ENCODE data around the gene FGF1.

The FGF1 gene

DNA sequence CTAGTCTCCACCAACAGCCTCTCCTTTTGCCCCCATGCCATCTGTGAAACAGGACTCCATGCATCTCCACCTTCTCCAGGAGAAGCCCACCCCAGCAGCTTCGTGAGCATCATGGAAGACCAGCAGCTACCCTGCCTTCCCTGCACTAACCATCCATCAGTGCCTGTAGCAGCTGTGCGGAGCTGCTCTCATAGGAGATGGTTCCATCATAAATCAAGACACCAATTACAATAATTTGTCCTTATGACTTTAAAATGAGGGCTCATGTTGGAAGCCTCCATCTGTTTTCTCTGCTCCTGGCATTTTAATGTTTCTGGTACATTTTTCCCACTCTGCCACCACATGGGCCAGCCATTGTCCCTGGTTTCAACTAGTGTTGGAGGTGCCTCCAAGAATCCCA lies 69.9 kb downstream of the FGF1 start:
- Histone ChIP-seq H3K9me3 (ENCODE audit: control insufficient read depth, insufficient read depth, low read length) (no peaks in the 10 kb centered on the region), H3K27ac (ENCODE audit: low read length) (no peak overlapping the region), H3K27me3 (ENCODE audit: control insufficient read depth, insufficient read depth, low read length) (no peaks in the 10 kb centered on the region), H3K4me3 (ENCODE audit: low read length) (no peak overlapping the region), H3K36me3 (ENCODE audit: control insufficient read depth, insufficient read depth, low read length) (no peaks in the 10 kb centered on the region), H3K4me1 (ENCODE audit: control insufficient read depth, insufficient read depth, low read length) (no peaks in the 10 kb centered on the region)
- no CpG with 5 or more reads among the region's 2 CpGs for WGBS (ENCODE audit: insufficient coverage, insufficient read length)
- no peak for DNase-seq (ENCODE audit: low read depth, low spot score)

DNA sequence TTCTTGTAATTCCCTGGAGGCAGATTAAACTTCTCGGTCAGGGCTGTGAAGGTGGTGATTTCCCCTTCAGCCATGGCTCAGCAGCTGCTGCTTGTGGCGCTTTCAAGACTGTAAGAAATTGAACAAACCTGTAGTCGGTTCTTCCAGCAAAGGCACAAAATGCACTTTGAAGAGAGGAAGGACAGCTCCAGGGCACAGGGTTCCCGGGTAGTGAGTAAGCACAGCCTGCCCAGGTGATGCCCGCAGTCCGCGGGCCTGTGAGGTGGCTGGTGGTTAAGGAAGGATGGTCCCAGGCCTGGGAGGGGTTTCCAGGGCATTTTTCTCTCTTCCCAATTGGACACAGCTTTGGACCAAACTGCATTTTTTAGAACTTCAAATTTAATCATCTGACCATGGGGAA lies 71.8 kb downstream of the FGF1 start:
- Histone ChIP-seq H3K4me1 (ENCODE audit: control insufficient read depth, insufficient read depth, low read length) (no peaks in the 10 kb centered on the region), H3K36me3 (ENCODE audit: control insufficient read depth, insufficient read depth, low read length) (no peaks in the 10 kb centered on the region), H3K4me3 (ENCODE audit: low read length) (no peak overlapping the region), H3K27me3 (ENCODE audit: control insufficient read depth, insufficient read depth, low read length) (no peaks in the 10 kb centered on the region), H3K9me3 (ENCODE audit: control insufficient read depth, insufficient read depth, low read length) (no peaks in the 10 kb centered on the region), H3K27ac (ENCODE audit: low read length) (no peak overlapping the region)
- no peak for DNase-seq (ENCODE audit: low read depth, low spot score)
- whole genome bisulfite sequencing (ENCODE audit: insufficient coverage, insufficient read length): no CpG with 5 or more reads among the region's 7 CpGs

DNA sequence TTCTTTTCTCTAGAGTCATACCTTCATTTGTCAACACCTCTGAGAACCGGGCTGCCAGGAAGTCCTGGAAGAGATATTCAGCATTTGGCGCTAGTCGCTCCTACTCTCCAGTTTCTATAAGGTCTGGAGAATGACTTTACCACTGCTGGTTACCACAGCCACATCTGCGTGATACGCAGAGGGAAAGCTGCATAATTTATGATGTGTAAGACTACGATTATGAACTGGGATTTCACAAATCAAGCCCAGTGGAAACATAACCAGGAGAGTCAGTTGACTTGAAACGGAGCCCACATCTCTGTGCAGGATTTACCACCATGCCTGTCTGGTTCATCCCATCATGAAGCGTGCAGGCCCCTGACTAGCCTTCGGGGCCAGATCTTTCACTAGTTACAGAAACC lies 72.6 kb downstream of the FGF1 start:
- Histone ChIP-seq H3K4me3 (ENCODE audit: low read length) (no peak overlapping the region), H3K27me3 (ENCODE audit: control insufficient read depth, insufficient read depth, low read length) (no peaks in the 10 kb centered on the region), H3K36me3 (ENCODE audit: control insufficient read depth, insufficient read depth, low read length) (no peaks in the 10 kb centered on the region), H3K9me3 (ENCODE audit: control insufficient read depth, insufficient read depth, low read length) (no peaks in the 10 kb centered on the region), H3K4me1 (ENCODE audit: control insufficient read depth, insufficient read depth, low read length) (no peaks in the 10 kb centered on the region), H3K27ac (ENCODE audit: low read length) (no peak overlapping the region)
- WGBS (ENCODE audit: insufficient coverage, insufficient read length): no CpG with 5 or more reads among the region's 9 CpGs
- DNase-seq (ENCODE audit: low read depth, low spot score): no peak

DNA sequence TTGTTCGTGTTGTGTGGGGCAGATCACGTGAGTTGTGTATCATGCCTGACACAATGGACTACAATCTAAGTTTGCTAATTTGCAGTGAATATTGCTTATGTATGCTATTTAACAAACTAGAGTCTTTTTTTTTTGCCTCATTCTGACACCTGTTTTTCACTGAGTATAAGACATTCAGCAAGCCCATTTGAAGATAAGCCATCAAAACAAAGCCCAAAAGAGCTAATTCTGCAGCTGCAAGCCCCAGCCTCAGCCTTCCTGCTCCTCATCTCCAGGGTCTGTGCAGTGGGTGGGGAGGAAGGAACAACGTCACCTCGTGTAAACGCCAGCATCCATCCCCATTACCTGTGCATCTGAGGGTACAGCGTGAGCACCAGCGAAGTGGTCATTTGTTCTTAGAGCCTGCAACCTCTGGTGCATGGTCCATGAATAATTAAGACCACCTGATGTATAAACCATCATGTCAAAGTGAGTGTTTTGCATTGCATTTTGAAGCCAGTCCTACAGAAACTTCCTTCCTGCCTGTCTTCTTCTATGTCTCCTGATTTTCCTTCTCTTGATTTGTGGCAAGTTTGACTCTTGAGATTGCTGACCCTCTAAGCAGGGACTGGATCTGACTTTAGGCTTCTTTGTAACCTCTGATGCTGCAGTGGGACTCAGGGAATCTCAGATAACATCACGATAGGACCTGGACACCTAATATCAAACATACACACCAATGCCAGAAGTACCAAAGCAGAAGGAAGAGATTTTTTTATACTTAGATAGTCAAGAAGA lies 73.2 kb downstream of the FGF1 start:
- WGBS (ENCODE audit: insufficient coverage, insufficient read length): no CpG with 5 or more reads among the region's 8 CpGs
- Histone ChIP-seq H3K27me3 (ENCODE audit: control insufficient read depth, insufficient read depth, low read length) (no peaks in the 10 kb centered on the region), H3K36me3 (ENCODE audit: control insufficient read depth, insufficient read depth, low read length) (no peaks in the 10 kb centered on the region), H3K27ac (ENCODE audit: low read length) (no peak overlapping the region), H3K4me1 (ENCODE audit: control insufficient read depth, insufficient read depth, low read length) (no peaks in the 10 kb centered on the region), H3K4me3 (ENCODE audit: low read length) (no peak overlapping the region), H3K9me3 (ENCODE audit: control insufficient read depth, insufficient read depth, low read length) (no peaks in the 10 kb centered on the region)
- DNase-seq (ENCODE audit: low read depth, low spot score): no peak

DNA sequence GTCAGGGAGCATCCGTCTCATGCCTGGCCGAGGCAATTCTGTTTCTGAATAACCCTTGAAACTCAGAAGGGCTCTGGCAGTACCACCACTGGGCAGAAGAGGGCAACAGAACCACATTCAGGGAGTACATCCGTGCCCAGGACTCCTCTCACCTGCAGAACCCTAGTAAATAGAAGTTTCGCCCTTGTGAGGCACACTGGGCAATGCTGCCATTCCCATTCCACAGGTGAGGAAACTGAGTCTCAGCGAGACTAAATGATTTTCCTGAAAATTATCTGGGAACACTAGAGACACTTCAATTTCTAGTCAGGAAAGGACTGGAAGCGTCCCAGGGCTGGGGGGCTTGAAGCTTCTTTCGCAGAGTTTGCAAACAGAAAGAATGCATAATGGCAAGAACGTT lies 74.7 kb downstream of the FGF1 start:
- H3K36me3 ChIP-seq (ENCODE audit: control insufficient read depth, insufficient read depth, low read length): no peaks in the 10 kb centered on the region
- no peaks in the 10 kb centered on the region for H3K9me3 ChIP-seq (ENCODE audit: control insufficient read depth, insufficient read depth, low read length)
- no CpG with 5 or more reads among the region's 8 CpGs for WGBS (ENCODE audit: insufficient coverage, insufficient read length)
- H3K4me1 ChIP-seq (ENCODE audit: control insufficient read depth, insufficient read depth, low read length): no peaks in the 10 kb centered on the region
- no peak overlapping the region for H3K27ac ChIP-seq (ENCODE audit: low read length)
- DNase-seq (ENCODE audit: low read depth, low spot score): peak; percentile 73
- H3K27me3 ChIP-seq (ENCODE audit: control insufficient read depth, insufficient read depth, low read length): no peaks in the 10 kb centered on the region
- no peak overlapping the region for H3K4me3 ChIP-seq (ENCODE audit: low read length)

DNA sequence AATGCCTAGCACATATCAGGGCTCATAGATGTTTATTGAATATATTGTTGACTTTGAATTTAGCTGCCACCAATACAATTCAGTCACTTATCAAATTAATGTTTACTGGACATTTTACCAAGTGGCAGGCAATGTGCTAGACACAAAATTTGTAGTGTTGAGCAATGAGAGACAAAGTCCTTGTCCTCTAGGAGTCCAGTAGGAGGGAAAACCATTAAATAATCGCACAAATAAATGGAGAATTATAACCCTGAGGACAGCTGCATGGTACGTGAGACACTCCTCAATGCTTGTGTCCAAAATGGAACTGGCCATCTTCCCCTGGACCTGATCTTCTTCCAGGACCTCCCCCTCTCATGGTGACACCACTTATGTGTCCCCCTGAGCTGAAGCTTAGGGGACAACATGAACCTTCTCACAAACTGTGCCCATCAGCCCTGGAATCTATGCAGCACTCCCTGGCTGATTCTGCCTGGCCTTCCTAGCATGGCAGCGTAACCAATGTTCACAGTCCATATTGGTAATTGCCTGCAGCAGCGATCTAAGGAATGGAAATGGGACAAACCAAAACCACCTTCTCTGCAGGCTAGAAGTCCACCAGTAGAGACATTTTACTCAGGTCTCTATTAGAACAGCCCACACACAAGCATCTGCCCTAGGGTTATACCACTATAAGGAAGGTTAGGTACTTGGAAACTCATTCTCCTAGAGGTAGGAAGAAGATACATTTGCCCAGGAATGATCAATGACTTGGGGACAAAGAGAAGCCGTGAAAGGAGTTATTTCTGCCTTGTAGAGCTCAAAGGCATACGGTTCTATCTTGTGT lies 75.5 kb downstream of the FGF1 start:
- H3K27ac ChIP-seq (ENCODE audit: low read length): no peak overlapping the region
- no peaks in the 10 kb centered on the region for H3K4me1 ChIP-seq (ENCODE audit: control insufficient read depth, insufficient read depth, low read length)
- no peaks in the 10 kb centered on the region for H3K9me3 ChIP-seq (ENCODE audit: control insufficient read depth, insufficient read depth, low read length)
- H3K36me3 ChIP-seq (ENCODE audit: control insufficient read depth, insufficient read depth, low read length): no peaks in the 10 kb centered on the region
- no peak for DNase-seq (ENCODE audit: low read depth, low spot score)
- no peak overlapping the region for H3K4me3 ChIP-seq (ENCODE audit: low read length)
- no CpG with 5 or more reads among the region's 6 CpGs for WGBS (ENCODE audit: insufficient coverage, insufficient read length)
- H3K27me3 ChIP-seq (ENCODE audit: control insufficient read depth, insufficient read depth, low read length): no peaks in the 10 kb centered on the region

DNA sequence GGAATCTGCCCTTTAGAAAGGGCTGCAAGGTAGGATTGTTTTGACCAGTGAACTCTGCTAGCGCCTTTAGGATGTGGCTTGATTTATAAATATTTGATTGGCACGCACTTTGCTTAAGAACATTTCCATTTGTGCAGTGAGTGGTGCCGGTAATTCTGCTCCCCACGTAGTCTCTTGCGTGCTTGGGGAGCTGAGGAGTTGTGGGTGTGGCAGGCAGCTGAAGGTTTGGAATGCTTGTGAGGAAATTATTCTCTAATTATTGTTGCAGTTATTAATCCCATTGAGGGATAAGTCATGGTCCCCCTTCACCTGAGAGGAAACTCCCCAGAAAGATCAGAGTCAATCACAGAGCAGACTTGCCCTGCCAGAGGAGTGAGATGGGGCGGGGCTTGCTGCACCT lies 76.7 kb downstream of the FGF1 start:
- no CpG with 5 or more reads among the region's 6 CpGs for WGBS (ENCODE audit: insufficient coverage, insufficient read length)
- no peak for DNase-seq (ENCODE audit: low read depth, low spot score)

DNA sequence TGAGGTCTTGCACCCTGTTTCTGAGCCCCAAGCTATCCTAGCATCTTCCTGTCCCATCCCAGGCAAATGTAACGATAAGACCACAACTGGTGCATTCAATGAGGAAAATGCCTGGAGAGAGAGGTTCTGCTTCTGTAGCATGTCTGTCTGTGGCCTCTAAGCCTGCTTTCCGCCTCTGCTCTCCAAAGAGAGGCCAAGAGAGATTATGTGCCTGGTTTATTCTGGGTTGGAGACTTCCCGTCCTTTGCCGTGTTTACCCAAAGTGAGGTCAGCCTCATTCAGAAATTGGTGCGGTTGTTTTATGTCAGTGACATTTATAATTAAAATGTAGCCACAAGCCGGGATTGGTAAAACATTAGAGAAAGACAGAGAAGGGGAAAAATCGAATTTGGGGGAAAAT lies 77.8 kb downstream of the FGF1 start:
- Histone ChIP-seq H3K36me3 (ENCODE audit: control insufficient read depth, insufficient read depth, low read length) (no peaks in the 10 kb centered on the region), H3K9me3 (ENCODE audit: control insufficient read depth, insufficient read depth, low read length) (no peaks in the 10 kb centered on the region), H3K27ac (ENCODE audit: low read length) (no peak overlapping the region), H3K4me1 (ENCODE audit: control insufficient read depth, insufficient read depth, low read length) (no peaks in the 10 kb centered on the region), H3K4me3 (ENCODE audit: low read length) (no peak overlapping the region), H3K27me3 (ENCODE audit: control insufficient read depth, insufficient read depth, low read length) (no peaks in the 10 kb centered on the region)
- DNase-seq (ENCODE audit: low read depth, low spot score): no peak
- WGBS (ENCODE audit: insufficient coverage, insufficient read length): no CpG with 5 or more reads among the region's 7 CpGs

More for the DNA sequence above, 76.7 kb downstream of the FGF1 start:
- no peaks in the 10 kb centered on the region for H3K36me3 ChIP-seq (ENCODE audit: control insufficient read depth, insufficient read depth, low read length)
- H3K9me3 ChIP-seq (ENCODE audit: control insufficient read depth, insufficient read depth, low read length): no peaks in the 10 kb centered on the region
- H3K4me1 ChIP-seq (ENCODE audit: control insufficient read depth, insufficient read depth, low read length): no peaks in the 10 kb centered on the region
- H3K27me3 ChIP-seq (ENCODE audit: control insufficient read depth, insufficient read depth, low read length): no peaks in the 10 kb centered on the region
- no peak overlapping the region for H3K4me3 ChIP-seq (ENCODE audit: low read length)
- H3K27ac ChIP-seq (ENCODE audit: low read length): no peak overlapping the region

DNA sequence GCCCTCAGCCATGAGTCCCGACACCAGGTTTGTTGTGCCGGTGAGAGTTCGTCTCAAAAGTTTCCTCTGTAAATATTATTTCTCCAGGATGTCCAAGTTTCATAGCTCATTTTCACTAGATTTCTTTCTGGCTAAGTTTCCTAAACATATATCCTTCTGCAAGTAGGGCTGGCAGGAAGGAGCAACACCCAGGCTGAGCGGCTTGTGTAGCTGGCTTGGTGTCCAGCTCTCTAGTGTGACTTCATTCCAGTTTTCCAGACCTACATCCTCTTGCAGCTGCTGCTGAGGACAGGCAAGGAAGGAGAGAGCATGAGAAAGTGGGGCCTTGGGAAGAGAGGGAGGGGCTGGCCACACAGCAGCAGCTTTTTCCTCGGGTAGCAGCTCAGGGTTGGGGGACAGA lies 80.3 kb downstream of the FGF1 start:
- H3K27ac ChIP-seq (ENCODE audit: low read length): no peak overlapping the region
- DNase-seq (ENCODE audit: low read depth, low spot score): no peak
- no CpG with 5 or more reads among the region's 5 CpGs for WGBS (ENCODE audit: insufficient coverage, insufficient read length)
- no peaks in the 10 kb centered on the region for H3K27me3 ChIP-seq (ENCODE audit: control insufficient read depth, insufficient read depth, low read length)
- no peaks in the 10 kb centered on the region for H3K9me3 ChIP-seq (ENCODE audit: control insufficient read depth, insufficient read depth, low read length)
- no peak overlapping the region for H3K4me3 ChIP-seq (ENCODE audit: low read length)
- no peaks in the 10 kb centered on the region for H3K4me1 ChIP-seq (ENCODE audit: control insufficient read depth, insufficient read depth, low read length)
- H3K36me3 ChIP-seq (ENCODE audit: control insufficient read depth, insufficient read depth, low read length): no peaks in the 10 kb centered on the region

DNA sequence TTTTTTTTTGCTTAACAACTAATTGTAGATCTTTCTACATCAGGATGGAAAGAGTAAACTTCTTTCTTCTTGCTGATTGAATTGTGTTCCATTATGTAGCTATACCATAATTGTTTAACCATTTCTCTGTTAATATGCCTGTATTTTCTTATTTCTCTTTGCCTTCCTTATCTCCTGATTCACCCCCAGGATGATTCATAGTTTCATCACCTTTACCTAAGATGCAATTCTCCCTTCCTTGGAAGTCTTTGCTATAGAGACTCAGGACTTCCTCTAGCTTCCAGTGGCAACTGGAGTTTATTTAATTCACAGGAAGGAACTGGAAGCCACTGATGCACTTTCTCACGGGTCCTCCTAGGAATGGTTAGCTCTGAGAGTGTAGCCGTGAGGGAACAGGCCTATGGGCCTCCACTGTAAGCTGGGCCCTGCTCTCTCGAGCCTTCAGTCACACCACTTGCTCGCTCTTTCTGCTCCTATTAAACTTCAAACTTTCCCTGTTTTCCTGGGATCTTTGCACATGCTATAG lies 83.1 kb downstream of the FGF1 start:
- H3K27me3 ChIP-seq (ENCODE audit: control insufficient read depth, insufficient read depth, low read length): no peaks in the 10 kb centered on the region
- H3K4me3 ChIP-seq (ENCODE audit: low read length): no peak overlapping the region
- no CpG with 5 or more reads among the region's 4 CpGs for WGBS (ENCODE audit: insufficient coverage, insufficient read length)
- H3K9me3 ChIP-seq (ENCODE audit: control insufficient read depth, insufficient read depth, low read length): no peaks in the 10 kb centered on the region
- H3K27ac ChIP-seq (ENCODE audit: low read length): no peak overlapping the region
- DNase-seq (ENCODE audit: low read depth, low spot score): no peak
- no peaks in the 10 kb centered on the region for H3K36me3 ChIP-seq (ENCODE audit: control insufficient read depth, insufficient read depth, low read length)
- no peaks in the 10 kb centered on the region for H3K4me1 ChIP-seq (ENCODE audit: control insufficient read depth, insufficient read depth, low read length)
